Measurements from ENCODE around the gene SLC37A3.
"Not testable (repeated sequence)": the region's sequence is repeated elsewhere in the genome, so short reads cannot be mapped to it uniquely, and the experiment has no call there.

Gene SLC37A3

GRCh38 chr7:140347218-140347617, 51.1 kb downstream of the SLC37A3 start:
- DNase-seq (ENCODE audit: low read depth), result no peak

- DNase-seq (ENCODE audit: low read depth), result no peak
Observed at GRCh38 chr7:140345426-140345825, 52.9 kb downstream of the SLC37A3 start.

GRCh38 chr7:140342727-140343514, 55.4 kb downstream of the SLC37A3 start:
- DNase-seq (ENCODE audit: low read depth), result peak; percentile 17

GRCh38 chr7:140338959-140339358, 59.4 kb downstream of the SLC37A3 start:
- DNase-seq (ENCODE audit: low read depth), result not testable (repeated sequence)

GRCh38 chr7:140334341-140335057, 63.8 kb downstream of the SLC37A3 start:
- DNase-seq (ENCODE audit: low read depth), result no peak

GRCh38 chr7:140333686-140334085, 64.6 kb downstream of the SLC37A3 start:
- no peak for DNase-seq (ENCODE audit: low read depth)

- no peak for DNase-seq (ENCODE audit: low read depth)
Observed at GRCh38 chr7:140333223-140333622, 65.1 kb downstream of the SLC37A3 start.

GRCh38 chr7:140330595-140330994, 67.7 kb downstream of the SLC37A3 start:
- no peak for DNase-seq (ENCODE audit: low read depth)

GRCh38 chr7:140330128-140330527, 68.2 kb downstream of the SLC37A3 start:
- no peak for DNase-seq (ENCODE audit: low read depth)

GRCh38 chr7:140327261-140327661, 71.1 kb downstream of the SLC37A3 start:
- DNase-seq (ENCODE audit: low read depth), result no peak

- peak; percentile 58 for DNase-seq (ENCODE audit: low read depth)
Observed at GRCh38 chr7:140326116-140326928, 72.0 kb downstream of the SLC37A3 start.

- DNase-seq (ENCODE audit: low read depth), result no peak
Observed at GRCh38 chr7:140325600-140325999, 72.7 kb downstream of the SLC37A3 start.

GRCh38 chr7:140324714-140325113, 73.6 kb downstream of the SLC37A3 start:
- no peak for DNase-seq (ENCODE audit: low read depth)

GRCh38 chr7:140322759-140323158, 75.6 kb downstream of the SLC37A3 start:
- DNase-seq (ENCODE audit: low read depth), result no peak

GRCh38 chr7:140320078-140320477, 78.3 kb downstream of the SLC37A3 start:
- DNase-seq (ENCODE audit: low read depth), result not testable (repeated sequence)

- no peak for DNase-seq (ENCODE audit: low read depth)
Observed at GRCh38 chr7:140317999-140318398, 80.3 kb downstream of the SLC37A3 start.

- no peak for DNase-seq (ENCODE audit: low read depth)
Observed at GRCh38 chr7:140317597-140317996, 80.7 kb downstream of the SLC37A3 start.

- peak; percentile 67 for DNase-seq (ENCODE audit: low read depth)
Observed at GRCh38 chr7:140316165-140316661, 82.1 kb downstream of the SLC37A3 start.

- no peak for DNase-seq (ENCODE audit: low read depth)
Observed at GRCh38 chr7:140315498-140316164, 82.7 kb downstream of the SLC37A3 start.

GRCh38 chr7:140314573-140315480, 83.5 kb downstream of the SLC37A3 start:
- no peak for DNase-seq (ENCODE audit: low read depth)
